HepG2 (cell line): ENCODE results near the gene TRANK1. TPM values are rescaled to one million over a fixed set of nuclear protein-coding genes. Genes with fewer than 3 reads are reported as not detected.

ENCODE experiments used
- ATRX ChIP-seq: sonication (generic); formaldehyde crosslinking; IDR thresholded peaks from 2 replicates; pipeline ENCODE4 v1.4.0; 2020; ENCODE audit warnings: missing genetic modification reagents, borderline replicate concordance
- BCL3 ChIP-seq: sonication (generic); formaldehyde crosslinking; IDR thresholded peaks from 2 replicates; pipeline ENCODE4 v1.5.1; 2020; ENCODE audit warnings: mild to moderate bottlenecking, missing genetic modification reagents, moderate library complexity
- HCFC1 ChIP-seq: fragments of 150-350 bp; IDR thresholded peaks from 2 replicates; pipeline ENCODE4 v1.6.1; 2014; ENCODE audit warnings: low read depth, low read length
- NR2C2 ChIP-seq: sonication (generic); formaldehyde crosslinking; IDR thresholded peaks from 2 replicates; pipeline ENCODE4 v1.4.0; 2020; ENCODE audit warnings: missing genetic modification reagents, mild to moderate bottlenecking, moderate library complexity, borderline replicate concordance
- PBX3 ChIP-seq: sonication (generic); formaldehyde crosslinking; IDR thresholded peaks from 2 replicates; pipeline ENCODE4 v1.8.1; 2023; ENCODE audit warnings: missing genetic modification reagents, inconsistent platforms, borderline replicate concordance
- PLSCR1 ChIP-seq: sonication (generic); formaldehyde crosslinking; IDR thresholded peaks from 2 replicates; pipeline ENCODE4 v1.5.0; 2020; ENCODE audit warnings: missing genetic modification reagents, mild to moderate bottlenecking, borderline replicate concordance
- PRPF4 ChIP-seq: fragments of 200-400 bp; formaldehyde crosslinking; IDR thresholded peaks from 2 replicates; pipeline ENCODE4 v1.6.1; 2016; ENCODE audit warnings: low read length, low read depth; ENCODE audit not compliant: poor library complexity, severe bottlenecking
- SALL2 ChIP-seq: sonication (generic); formaldehyde crosslinking; IDR thresholded peaks from 2 replicates; pipeline ENCODE4 v1.8.1; 2023; ENCODE audit warnings: mild to moderate bottlenecking, missing genetic modification reagents, inconsistent platforms
- SIN3A ChIP-seq: IDR thresholded peaks from 2 replicates; pipeline ENCODE4 v1.6.1; 2011; ENCODE audit warnings: low read depth, mild to moderate bottlenecking, control low read depth, low read length, borderline replicate concordance
- ZBTB7A ChIP-seq: sonication (generic); formaldehyde crosslinking; IDR thresholded peaks from 2 replicates; pipeline ENCODE4 v1.8.0; 2022; ENCODE audit warnings: mild to moderate bottlenecking, missing genetic modification reagents
- ZFP36L2 ChIP-seq: sonication (generic); formaldehyde crosslinking; IDR thresholded peaks from 2 replicates; pipeline ENCODE4 v1.4.0; 2020; ENCODE audit warnings: missing genetic modification reagents
- ZNF30 ChIP-seq: sonication (generic); formaldehyde crosslinking; IDR thresholded peaks from 2 replicates; pipeline ENCODE4 v1.5.0; 2020; ENCODE audit warnings: mild to moderate bottlenecking, missing genetic modification reagents
- ZNF329 ChIP-seq: sonication (generic); formaldehyde crosslinking; IDR thresholded peaks from 2 replicates; pipeline ENCODE4 v1.9.0; 2021; ENCODE audit warnings: low read depth, mild to moderate bottlenecking, missing genetic modification reagents
- polyA plus RNA-seq, 8 experiments: library from polyadenylated mRNA; depleted of rRNA in 3 of 8; stranded (reverse) in 7 of 8; unstranded in 1 of 8; fragments of >200 nt; fragmentation: Illumina TruSeq in 4 of 8; extraction: Trizol in 4 of 8; gene quantifications; 2 replicates each; pipeline versions ENCODE4 v1.2.1 to v1.2.3, GENCODE V29; 2011 to 2016; ENCODE audit warnings: low read depth in 4 of 8, missing spikeins in 1 of 8, mixed read lengths in 1 of 8; ENCODE audit not compliant: insufficient read depth in 1 of 8
- total RNA-seq, 5 experiments: library from RNA; depleted of rRNA; stranded (reverse); fragments of >200 nt; fragmentation: Illumina TruSeq; extraction: Trizol; gene quantifications; 2 replicates each; pipeline ENCODE4 v1.2.3, GENCODE V29; 2016; ENCODE audit warnings: low read depth in 1 of 5
- TF ChIP-seq, protein P1 (sequence below): sonication (generic); formaldehyde crosslinking; IDR thresholded peaks from 2 replicates; pipeline ENCODE4 v1.5.1; 2020; ENCODE audit warnings: mild to moderate bottlenecking, missing genetic modification reagents, moderate library complexity
- TF ChIP-seq, protein P2 (sequence below): sonication (generic); formaldehyde crosslinking; IDR thresholded peaks from 2 replicates; pipeline ENCODE4 v1.4.0; 2020; ENCODE audit warnings: missing genetic modification reagents

TRANK1 gene
- total and polyA plus RNA-seq, 2 of the 13 experiments (the other 11 are each of a cell fraction or from before 2014, with no cell fraction given): 0.13 to 0.32 TPM

GRCh38 chr3:36992806-36993325 is 48.0 kb upstream of the TRANK1 start, which contains the start of gene EPM2AIP1 (continued):
- TF ChIP-seq PBX3 (CRISPR knock-in tag): no peak
- TF ChIP-seq PRPF4: no peak
- peak; percentile 71 for TF ChIP-seq SALL2 (CRISPR knock-in tag)
- TF ChIP-seq ZNF329: peak; percentile 38; the same call in 1 of the 2 replicates
- no peak for TF ChIP-seq ZFP36L2 (CRISPR knock-in tag)
- TF ChIP-seq, protein P1, sequence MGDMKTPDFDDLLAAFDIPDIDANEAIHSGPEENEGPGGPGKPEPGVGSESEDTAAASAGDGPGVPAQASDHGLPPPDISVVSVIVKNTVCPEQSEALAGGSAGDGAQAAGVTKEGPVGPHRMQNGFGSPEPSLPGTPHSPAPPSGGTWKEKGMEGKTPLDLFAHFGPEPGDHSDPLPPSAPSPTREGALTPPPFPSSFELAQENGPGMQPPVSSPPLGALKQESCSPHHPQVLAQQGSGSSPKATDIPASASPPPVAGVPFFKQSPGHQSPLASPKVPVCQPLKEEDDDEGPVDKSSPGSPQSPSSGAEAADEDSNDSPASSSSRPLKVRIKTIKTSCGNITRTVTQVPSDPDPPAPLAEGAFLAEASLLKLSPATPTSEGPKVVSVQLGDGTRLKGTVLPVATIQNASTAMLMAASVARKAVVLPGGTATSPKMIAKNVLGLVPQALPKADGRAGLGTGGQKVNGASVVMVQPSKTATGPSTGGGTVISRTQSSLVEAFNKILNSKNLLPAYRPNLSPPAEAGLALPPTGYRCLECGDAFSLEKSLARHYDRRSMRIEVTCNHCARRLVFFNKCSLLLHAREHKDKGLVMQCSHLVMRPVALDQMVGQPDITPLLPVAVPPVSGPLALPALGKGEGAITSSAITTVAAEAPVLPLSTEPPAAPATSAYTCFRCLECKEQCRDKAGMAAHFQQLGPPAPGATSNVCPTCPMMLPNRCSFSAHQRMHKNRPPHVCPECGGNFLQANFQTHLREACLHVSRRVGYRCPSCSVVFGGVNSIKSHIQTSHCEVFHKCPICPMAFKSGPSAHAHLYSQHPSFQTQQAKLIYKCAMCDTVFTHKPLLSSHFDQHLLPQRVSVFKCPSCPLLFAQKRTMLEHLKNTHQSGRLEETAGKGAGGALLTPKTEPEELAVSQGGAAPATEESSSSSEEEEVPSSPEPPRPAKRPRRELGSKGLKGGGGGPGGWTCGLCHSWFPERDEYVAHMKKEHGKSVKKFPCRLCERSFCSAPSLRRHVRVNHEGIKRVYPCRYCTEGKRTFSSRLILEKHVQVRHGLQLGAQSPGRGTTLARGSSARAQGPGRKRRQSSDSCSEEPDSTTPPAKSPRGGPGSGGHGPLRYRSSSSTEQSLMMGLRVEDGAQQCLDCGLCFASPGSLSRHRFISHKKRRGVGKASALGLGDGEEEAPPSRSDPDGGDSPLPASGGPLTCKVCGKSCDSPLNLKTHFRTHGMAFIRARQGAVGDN (CRISPR knock-in tag): peak; percentile 95
- 0 out of 2 replicates have a peak, but pooled peaks have one; percentile 0 for TF ChIP-seq SIN3A
- no peak for TF ChIP-seq HCFC1
- TF ChIP-seq BCL3: peak; percentile 87; the same call in 1 of the 2 replicates
- TF ChIP-seq ZNF30 (CRISPR knock-in tag): peak; percentile 91
- TF ChIP-seq PLSCR1 (CRISPR knock-in tag): no peak
- TF ChIP-seq ATRX (CRISPR knock-in tag): no peak
- TF ChIP-seq, protein P2, sequence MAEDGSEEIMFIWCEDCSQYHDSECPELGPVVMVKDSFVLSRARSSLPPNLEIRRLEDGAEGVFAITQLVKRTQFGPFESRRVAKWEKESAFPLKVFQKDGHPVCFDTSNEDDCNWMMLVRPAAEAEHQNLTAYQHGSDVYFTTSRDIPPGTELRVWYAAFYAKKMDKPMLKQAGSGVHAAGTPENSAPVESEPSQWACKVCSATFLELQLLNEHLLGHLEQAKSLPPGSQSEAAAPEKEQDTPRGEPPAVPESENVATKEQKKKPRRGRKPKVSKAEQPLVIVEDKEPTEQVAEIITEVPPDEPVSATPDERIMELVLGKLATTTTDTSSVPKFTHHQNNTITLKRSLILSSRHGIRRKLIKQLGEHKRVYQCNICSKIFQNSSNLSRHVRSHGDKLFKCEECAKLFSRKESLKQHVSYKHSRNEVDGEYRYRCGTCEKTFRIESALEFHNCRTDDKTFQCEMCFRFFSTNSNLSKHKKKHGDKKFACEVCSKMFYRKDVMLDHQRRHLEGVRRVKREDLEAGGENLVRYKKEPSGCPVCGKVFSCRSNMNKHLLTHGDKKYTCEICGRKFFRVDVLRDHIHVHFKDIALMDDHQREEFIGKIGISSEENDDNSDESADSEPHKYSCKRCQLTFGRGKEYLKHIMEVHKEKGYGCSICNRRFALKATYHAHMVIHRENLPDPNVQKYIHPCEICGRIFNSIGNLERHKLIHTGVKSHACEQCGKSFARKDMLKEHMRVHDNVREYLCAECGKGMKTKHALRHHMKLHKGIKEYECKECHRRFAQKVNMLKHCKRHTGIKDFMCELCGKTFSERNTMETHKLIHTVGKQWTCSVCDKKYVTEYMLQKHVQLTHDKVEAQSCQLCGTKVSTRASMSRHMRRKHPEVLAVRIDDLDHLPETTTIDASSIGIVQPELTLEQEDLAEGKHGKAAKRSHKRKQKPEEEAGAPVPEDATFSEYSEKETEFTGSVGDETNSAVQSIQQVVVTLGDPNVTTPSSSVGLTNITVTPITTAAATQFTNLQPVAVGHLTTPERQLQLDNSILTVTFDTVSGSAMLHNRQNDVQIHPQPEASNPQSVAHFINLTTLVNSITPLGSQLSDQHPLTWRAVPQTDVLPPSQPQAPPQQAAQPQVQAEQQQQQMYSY (CRISPR knock-in tag): peak; percentile 34; the same call in 1 of the 2 replicates
- TF ChIP-seq ZBTB7A (CRISPR knock-in tag): peak; percentile 77
- TF ChIP-seq NR2C2: no peak
